Prostate gland (tissue), 2 donors: ENCODE results near the gene DYNC1H1.

ENCODE experiments used
- CTCF ChIP-seq, 4 experiments: fragments of 200-600 bp in 2 of 4; fragments of 450-650 bp in 2 of 4; sonication (generic) in 2 of 4; IDR thresholded peaks; 1 replicate in 3 of 4; 2 replicates in 1 of 4; pipeline ENCODE4 v1.5.1; 2016 to 2019; ENCODE audit warnings: antibody characterized with exemption in 4 of 4, mild to moderate bottlenecking in 2 of 4, moderate library complexity in 2 of 4
- POLR2A ChIP-seq: fragments of 450-650 bp; IDR thresholded peaks from one replicate; pipeline ENCODE4 v1.6.1; 2016; ENCODE audit warnings: antibody characterized with exemption, mild to moderate bottlenecking
- POLR2AphosphoS5 ChIP-seq: sonication (generic); formaldehyde crosslinking; IDR thresholded peaks from one replicate; pipeline ENCODE4 v1.6.1; 2017; ENCODE audit warnings: antibody characterized with exemption

GRCh38 chr14:101926620-101927019 is 37.8 kb upstream of the DYNC1H1 start:
- no peak for TF ChIP-seq CTCF (IDR thresholded peaks at IDR 0.05)
- TF ChIP-seq POLR2A: no peak
- no peak for TF ChIP-seq POLR2AphosphoS5
